ENCODE data around the gene POLR2A. TPM values are rescaled to one million over a fixed set of nuclear protein-coding genes. Genes with fewer than 3 reads are reported as not detected.
A peak's percentile ranks its signal among the peaks of the same experiment; 100 is the strongest.

Gene POLR2A
- polyA plus RNA-seq, 3 donors from 2014 or later = 16.0 to 67.8 (median 25.7) TPM

DNA sequence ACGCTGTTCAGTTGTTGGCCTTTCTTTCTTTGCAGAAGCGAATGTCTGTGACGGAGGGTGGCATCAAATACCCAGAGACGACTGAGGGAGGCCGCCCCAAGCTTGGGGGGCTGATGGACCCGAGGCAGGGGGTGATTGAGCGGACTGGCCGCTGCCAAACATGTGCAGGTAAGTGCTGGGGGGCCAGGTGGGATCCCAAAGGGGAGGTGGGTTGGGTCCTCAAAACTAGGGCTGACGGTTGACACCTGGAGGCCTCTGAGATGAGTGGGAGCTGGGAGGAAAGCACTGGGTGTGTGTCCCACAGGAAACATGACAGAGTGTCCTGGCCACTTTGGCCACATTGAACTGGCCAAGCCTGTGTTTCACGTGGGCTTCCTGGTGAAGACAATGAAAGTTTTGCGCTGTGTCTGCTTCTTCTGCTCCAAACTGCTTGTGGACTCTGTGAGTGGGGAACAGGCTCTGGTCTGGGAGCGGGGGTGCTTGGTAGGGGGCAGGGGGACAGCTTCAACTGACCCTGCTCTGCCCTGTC, 11.8 kb downstream of the POLR2A start:
- Mint-ChIP-seq H3K9me3 (no peaks in the 10 kb centered on the region), H3K36me3 (peaks cover 16 to 37% (median 28%) of the 10 kb centered on the region in 3 donors), H3K27me3 (ENCODE audit: low read depth in 3 of 3) (peaks cover under 1 to 14% (median 11%) of the 10 kb centered on the region in 3 donors), H3K4me3 (no peak overlapping the region), H3K4me1 (peaks cover 27 to 37% of the 10 kb centered on the region in 2 donors), H3K27ac (peak overlapping the region in 1 of 6 donors; percentile 32)
- no peak for DNase-seq

DNA sequence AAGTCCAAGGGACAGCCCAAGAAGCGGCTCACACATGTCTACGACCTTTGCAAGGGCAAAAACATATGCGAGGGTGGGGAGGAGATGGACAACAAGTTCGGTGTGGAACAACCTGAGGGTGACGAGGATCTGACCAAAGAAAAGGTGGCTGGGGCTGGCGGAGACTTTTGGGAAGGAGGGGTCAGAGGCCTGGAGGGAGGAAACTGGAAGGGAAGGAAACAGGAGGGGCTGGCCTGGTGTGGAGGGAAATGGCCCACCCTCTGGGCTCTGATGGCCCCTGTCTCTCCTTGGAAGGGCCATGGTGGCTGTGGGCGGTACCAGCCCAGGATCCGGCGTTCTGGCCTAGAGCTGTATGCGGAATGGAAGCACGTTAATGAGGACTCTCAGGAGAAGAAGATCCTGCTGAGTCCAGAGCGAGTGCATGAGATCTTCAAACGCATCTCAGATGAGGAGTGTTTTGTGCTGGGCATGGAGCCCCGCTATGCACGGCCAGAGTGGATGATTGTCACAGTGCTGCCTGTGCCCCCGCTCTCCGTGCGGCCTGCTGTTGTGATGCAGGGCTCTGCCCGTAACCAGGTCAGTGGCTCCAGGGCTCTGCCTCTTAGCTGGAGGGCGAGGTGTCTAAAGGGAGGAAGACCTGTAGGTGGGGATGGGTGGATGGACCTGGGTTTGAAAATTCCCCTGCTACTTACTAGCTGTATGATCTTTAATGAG, 12.5 kb downstream of the POLR2A start:
- Mint-ChIP-seq H3K9me3 (no peaks in the 10 kb centered on the region), H3K4me3 (peak overlapping the region in 1 of 5 donors; percentile 30), H3K36me3 (peaks cover 22 to 43% (median 34%) of the 10 kb centered on the region in 3 donors), H3K4me1 (peaks cover 24 to 33% of the 10 kb centered on the region in 2 donors), H3K27me3 (ENCODE audit: low read depth in 3 of 3) (peaks cover 5 to 20% (median 11%) of the 10 kb centered on the region in 3 donors), H3K27ac (peak overlapping the region in 2 of 6 donors; percentile 24 to 50)
- no peak for DNase-seq

DNA sequence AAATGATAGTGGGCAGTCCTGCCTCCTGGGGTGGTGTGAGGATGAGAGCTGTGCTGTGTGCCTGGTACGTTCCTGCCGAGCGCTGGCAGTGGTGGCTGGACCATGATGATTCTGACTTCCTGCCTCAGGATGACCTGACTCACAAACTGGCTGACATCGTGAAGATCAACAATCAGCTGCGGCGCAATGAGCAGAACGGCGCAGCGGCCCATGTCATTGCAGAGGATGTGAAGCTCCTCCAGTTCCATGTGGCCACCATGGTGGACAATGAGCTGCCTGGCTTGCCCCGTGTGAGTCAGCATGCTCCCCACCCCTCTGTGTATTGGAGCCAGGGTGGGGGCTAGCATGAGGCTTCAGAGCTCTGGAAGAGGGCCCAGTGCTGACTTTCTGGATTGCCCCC, 13.1 kb downstream of the POLR2A start:
- peaks cover 6 to 20% (median 11%) of the 10 kb centered on the region in 3 donors for H3K27me3 Mint-ChIP-seq (ENCODE audit: low read depth in 3 of 3)
- peak overlapping the region in 1 of 5 donors; percentile 30 for H3K4me3 Mint-ChIP-seq
- DNase-seq = no peak
- H3K4me1 Mint-ChIP-seq = peaks cover 20 to 27% of the 10 kb centered on the region in 2 donors
- H3K27ac Mint-ChIP-seq = no peak overlapping the region
- peaks cover 24 to 46% (median 36%) of the 10 kb centered on the region in 3 donors for H3K36me3 Mint-ChIP-seq
- H3K9me3 Mint-ChIP-seq = no peaks in the 10 kb centered on the region

DNA sequence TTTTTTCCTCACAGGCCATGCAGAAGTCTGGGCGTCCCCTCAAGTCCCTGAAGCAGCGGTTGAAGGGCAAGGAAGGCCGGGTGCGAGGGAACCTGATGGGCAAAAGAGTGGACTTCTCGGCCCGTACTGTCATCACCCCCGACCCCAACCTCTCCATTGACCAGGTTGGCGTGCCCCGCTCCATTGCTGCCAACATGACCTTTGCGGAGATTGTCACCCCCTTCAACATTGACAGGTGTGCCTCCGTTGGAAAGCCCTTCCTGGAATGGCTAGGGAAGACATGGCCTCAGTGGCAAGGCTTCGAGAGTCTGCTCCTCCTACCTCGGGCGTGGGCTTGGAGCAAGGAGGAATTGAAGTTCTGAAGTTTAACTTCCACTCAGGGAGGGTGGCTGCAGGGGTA, 13.5 kb downstream of the POLR2A start:
- Mint-ChIP-seq H3K36me3 (peaks cover 24 to 50% (median 36%) of the 10 kb centered on the region in 3 donors), H3K4me3 (no peak overlapping the region), H3K4me1 (peaks cover 18 to 25% of the 10 kb centered on the region in 2 donors), H3K9me3 (no peaks in the 10 kb centered on the region), H3K27me3 (ENCODE audit: low read depth in 3 of 3) (peaks cover 6 to 22% (median 11%) of the 10 kb centered on the region in 3 donors), H3K27ac (no peak overlapping the region)
- DNase-seq = no peak

DNA sequence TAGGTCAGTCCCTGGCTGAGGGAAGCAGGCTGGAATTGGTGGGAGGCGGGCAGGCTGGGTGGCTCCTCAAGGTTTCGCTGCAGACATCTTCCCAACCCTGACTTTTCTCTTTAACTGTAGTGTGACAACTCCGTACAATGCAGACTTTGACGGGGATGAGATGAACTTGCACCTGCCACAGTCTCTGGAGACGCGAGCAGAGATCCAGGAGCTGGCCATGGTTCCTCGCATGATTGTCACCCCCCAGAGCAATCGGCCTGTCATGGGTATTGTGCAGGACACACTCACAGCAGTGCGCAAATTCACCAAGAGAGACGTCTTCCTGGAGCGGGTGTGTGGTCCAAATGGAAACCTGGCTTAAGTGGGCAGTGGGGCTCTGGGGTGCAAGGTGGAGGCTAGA, 15.0 kb downstream of the POLR2A start:
- Mint-ChIP-seq H3K9me3 (no peaks in the 10 kb centered on the region), H3K36me3 (peaks cover 32 to 55% (median 42%) of the 10 kb centered on the region in 3 donors), H3K27me3 (ENCODE audit: low read depth in 3 of 3) (peaks cover 8 to 19% (median 11%) of the 10 kb centered on the region in 3 donors), H3K4me3 (peak overlapping the region in 1 of 5 donors; percentile 50), H3K27ac (peak overlapping the region in 1 of 6 donors; percentile 86), H3K4me1 (peaks cover 4 to 10% of the 10 kb centered on the region in 2 donors)
- DNase-seq = no peak

DNA sequence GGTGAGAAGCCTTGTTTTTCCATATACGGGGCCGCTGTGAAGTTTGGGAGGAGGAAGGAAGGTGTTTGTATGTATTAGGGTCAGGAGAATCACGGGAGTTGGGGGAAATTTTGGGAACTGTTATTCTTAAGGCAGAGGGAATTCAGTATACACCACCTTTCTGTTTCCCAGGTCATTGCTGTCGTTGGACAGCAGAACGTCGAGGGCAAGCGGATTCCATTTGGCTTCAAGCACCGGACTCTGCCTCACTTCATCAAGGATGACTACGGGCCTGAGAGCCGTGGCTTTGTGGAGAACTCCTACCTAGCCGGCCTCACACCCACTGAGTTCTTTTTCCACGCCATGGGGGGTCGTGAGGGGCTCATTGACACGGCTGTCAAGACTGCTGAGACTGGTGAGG, 17.6 kb downstream of the POLR2A start:
- no peaks in the 10 kb centered on the region for H3K9me3 Mint-ChIP-seq
- H3K4me3 Mint-ChIP-seq = no peak overlapping the region
- H3K36me3 Mint-ChIP-seq = peaks cover 32 to 58% (median 40%) of the 10 kb centered on the region in 3 donors
- H3K27me3 Mint-ChIP-seq (ENCODE audit: low read depth in 3 of 3) = peaks cover 9 to 16% (median 11%) of the 10 kb centered on the region in 3 donors
- peaks cover 0 to 2% of the 10 kb centered on the region in 2 donors for H3K4me1 Mint-ChIP-seq
- no peak for DNase-seq
- no peak overlapping the region for H3K27ac Mint-ChIP-seq

DNA sequence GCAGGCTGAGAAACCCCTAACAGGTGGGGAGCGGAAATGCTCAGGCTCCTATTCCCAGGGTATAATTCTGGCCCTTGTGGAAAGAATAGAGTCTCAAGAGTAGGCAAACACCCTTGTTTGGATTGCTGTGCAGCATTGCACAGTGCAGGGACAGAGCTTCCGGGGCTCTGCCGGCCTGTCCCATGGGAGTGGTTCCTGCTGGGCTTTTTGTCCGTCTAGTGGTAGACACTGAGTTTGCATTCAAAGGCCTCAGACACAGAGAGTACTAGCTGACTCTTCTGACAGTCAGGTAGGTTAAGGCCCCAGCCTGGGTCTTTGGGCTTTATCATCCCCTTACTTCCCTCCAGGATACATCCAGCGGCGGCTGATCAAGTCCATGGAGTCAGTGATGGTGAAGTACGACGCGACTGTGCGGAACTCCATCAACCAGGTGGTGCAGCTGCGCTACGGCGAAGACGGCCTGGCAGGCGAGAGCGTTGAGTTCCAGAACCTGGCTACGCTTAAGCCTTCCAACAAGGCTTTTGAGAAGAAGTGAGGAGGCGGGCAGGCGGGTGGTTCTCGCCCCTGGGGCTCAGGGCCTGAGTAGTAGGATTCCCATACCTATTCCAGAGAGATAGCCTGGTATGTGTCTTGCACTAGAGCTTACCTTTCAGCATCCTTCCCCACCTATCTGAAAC, 18.1 kb downstream of the POLR2A start:
- Mint-ChIP-seq H3K9me3 (no peaks in the 10 kb centered on the region), H3K27ac (no peak overlapping the region), H3K27me3 (ENCODE audit: low read depth in 3 of 3) (peaks cover 12 to 14% (median 12%) of the 10 kb centered on the region in 3 donors), H3K4me1 (peaks cover 0 to 2% of the 10 kb centered on the region in 2 donors), H3K36me3 (peaks cover 32 to 52% (median 35%) of the 10 kb centered on the region in 3 donors), H3K4me3 (no peak overlapping the region)
- no peak for DNase-seq

DNA sequence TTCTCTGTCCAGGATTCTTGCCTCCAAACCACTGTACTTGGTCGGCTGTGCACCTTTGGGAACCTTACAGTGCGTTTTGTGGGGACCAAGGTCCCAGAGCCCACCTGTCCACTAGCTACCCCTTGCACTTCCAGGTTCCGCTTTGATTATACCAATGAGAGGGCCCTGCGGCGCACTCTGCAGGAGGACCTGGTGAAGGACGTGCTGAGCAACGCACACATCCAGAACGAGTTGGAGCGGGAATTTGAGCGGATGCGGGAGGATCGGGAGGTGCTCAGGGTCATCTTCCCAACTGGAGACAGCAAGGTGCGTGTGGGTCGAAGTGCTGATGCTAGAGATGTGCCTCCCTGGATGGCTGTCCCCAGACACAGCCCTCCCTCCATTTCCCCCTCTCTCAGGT, 18.8 kb downstream of the POLR2A start:
- H3K4me3 Mint-ChIP-seq = no peak overlapping the region
- H3K4me1 Mint-ChIP-seq = peaks cover 0 to 2% of the 10 kb centered on the region in 2 donors
- H3K9me3 Mint-ChIP-seq = no peaks in the 10 kb centered on the region
- no peak for DNase-seq
- H3K27me3 Mint-ChIP-seq (ENCODE audit: low read depth in 3 of 3) = peaks cover 9 to 14% (median 12%) of the 10 kb centered on the region in 3 donors
- H3K36me3 Mint-ChIP-seq = peaks cover 32 to 53% (median 36%) of the 10 kb centered on the region in 3 donors
- no peak overlapping the region for H3K27ac Mint-ChIP-seq

DNA sequence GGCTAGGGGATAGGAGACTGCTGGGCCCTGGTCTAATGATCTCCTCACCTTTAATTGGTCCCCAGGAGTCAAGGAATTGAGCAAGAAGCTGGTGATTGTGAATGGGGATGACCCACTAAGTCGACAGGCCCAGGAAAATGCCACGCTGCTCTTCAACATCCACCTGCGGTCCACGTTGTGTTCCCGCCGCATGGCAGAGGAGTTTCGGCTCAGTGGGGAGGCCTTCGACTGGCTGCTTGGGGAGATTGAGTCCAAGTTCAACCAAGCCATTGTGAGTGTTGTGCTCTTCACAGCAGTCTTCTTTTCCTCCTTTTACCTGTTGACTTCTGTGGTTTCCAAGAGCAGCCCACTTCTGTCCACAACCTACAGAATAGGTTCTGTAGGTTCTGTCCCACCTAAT, 19.4 kb downstream of the POLR2A start:
- Mint-ChIP-seq H3K27me3 (ENCODE audit: low read depth in 3 of 3) (peaks cover 9 to 14% (median 12%) of the 10 kb centered on the region in 3 donors), H3K4me3 (no peak overlapping the region), H3K27ac (peak overlapping the region in 2 of 6 donors; percentile 29 to 32), H3K4me1 (peaks cover 0 to 2% of the 10 kb centered on the region in 2 donors), H3K36me3 (peaks cover 32 to 58% (median 37%) of the 10 kb centered on the region in 3 donors), H3K9me3 (no peaks in the 10 kb centered on the region)
- no peak for DNase-seq

DNA sequence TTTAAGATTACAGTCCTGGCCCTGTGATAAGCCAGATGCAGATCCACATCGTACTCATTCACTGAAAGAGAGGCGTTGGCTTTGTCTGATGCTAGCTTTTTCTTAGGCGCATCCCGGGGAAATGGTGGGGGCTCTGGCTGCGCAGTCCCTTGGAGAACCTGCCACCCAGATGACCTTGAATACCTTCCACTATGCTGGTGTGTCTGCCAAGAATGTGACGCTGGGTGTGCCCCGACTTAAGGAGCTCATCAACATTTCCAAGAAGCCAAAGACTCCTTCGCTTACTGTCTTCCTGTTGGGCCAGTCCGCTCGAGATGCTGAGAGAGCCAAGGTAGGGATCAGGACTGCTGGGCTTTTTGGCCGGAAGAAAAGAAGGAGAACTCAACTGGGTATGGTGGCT, 24.0 kb downstream of the POLR2A start:
- no peak overlapping the region for H3K4me3 Mint-ChIP-seq
- DNase-seq = no peak
- no peak overlapping the region for H3K27ac Mint-ChIP-seq
- H3K36me3 Mint-ChIP-seq = peaks cover 30 to 54% (median 31%) of the 10 kb centered on the region in 3 donors
- no peaks in the 10 kb centered on the region for H3K9me3 Mint-ChIP-seq
- H3K27me3 Mint-ChIP-seq (ENCODE audit: low read depth in 3 of 3) = peaks cover 8 to 15% (median 14%) of the 10 kb centered on the region in 3 donors
- no peaks in the 10 kb centered on the region for H3K4me1 Mint-ChIP-seq

DNA sequence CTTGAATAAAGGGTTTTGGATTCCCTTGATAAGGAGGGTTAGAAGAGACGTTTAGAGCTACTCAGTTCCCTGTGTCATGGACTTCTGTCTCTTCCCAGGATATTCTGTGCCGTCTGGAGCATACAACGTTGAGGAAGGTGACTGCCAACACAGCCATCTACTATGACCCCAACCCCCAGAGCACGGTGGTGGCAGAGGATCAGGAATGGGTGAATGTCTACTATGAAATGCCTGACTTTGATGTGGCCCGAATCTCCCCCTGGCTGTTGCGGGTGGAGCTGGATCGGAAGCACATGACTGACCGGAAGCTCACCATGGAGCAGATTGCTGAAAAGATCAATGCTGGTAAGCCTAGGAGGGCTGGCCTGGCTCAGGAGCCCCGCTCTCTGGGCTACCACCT, 24.7 kb downstream of the POLR2A start:
- Mint-ChIP-seq H3K4me1 (no peaks in the 10 kb centered on the region), H3K27me3 (ENCODE audit: low read depth in 3 of 3) (peaks cover 8 to 14% (median 14%) of the 10 kb centered on the region in 3 donors), H3K4me3 (no peak overlapping the region), H3K36me3 (peaks cover 25 to 55% (median 27%) of the 10 kb centered on the region in 3 donors), H3K9me3 (no peaks in the 10 kb centered on the region), H3K27ac (peak overlapping the region in 1 of 6 donors; percentile 16)
- no peak for DNase-seq

DNA sequence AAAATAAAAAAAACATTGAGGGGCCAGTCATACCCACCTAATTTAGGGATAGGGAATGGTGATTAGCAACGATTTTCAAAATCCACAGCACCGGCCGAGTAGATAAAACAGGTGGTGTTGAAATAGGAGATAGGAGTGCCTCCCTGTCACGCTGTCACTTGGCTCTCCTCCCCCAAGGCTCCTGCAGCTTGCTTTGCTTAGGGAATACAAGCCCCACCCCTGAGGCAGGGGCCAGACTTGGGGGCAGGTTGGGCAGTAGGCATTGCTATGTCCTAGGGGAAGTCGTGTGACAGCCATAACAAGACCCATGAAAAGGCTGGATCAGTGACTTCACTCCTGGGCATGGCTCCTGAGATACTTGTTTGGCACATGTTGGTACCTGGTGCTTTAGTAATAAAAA, 25.8 kb downstream of the POLR2A start:
- Mint-ChIP-seq H3K4me3 (no peak overlapping the region), H3K27ac (no peak overlapping the region)

DNA sequence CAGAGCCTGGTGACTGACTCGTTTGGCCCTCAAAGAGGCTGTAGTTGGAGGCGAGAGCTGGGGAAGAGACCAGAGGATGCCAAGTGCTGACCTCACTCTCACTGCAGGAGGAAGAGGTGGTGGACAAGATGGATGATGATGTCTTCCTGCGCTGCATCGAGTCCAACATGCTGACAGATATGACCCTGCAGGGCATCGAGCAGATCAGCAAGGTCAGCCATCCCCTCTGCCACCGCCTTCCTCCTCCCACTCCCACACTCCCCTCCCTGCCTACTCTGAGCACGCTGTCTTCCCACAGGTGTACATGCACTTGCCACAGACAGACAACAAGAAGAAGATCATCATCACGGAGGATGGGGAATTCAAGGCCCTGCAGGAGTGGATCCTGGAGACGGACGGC, 26.9 kb downstream of the POLR2A start:
- no peaks in the 10 kb centered on the region for H3K4me1 Mint-ChIP-seq
- H3K27ac Mint-ChIP-seq = peak overlapping the region in 2 of 6 donors; percentile 27 to 74
- peaks cover 18 to 47% (median 21%) of the 10 kb centered on the region in 3 donors for H3K36me3 Mint-ChIP-seq
- no peak for DNase-seq
- peaks cover 8 to 15% (median 14%) of the 10 kb centered on the region in 3 donors for H3K27me3 Mint-ChIP-seq (ENCODE audit: low read depth in 3 of 3)
- no peak overlapping the region for H3K4me3 Mint-ChIP-seq
- H3K9me3 Mint-ChIP-seq = no peaks in the 10 kb centered on the region

More for the DNA sequence above, 25.8 kb downstream of the POLR2A start:
- peaks cover 8 to 14% (median 14%) of the 10 kb centered on the region in 3 donors for H3K27me3 Mint-ChIP-seq (ENCODE audit: low read depth in 3 of 3)
- peaks cover 22 to 54% (median 24%) of the 10 kb centered on the region in 3 donors for H3K36me3 Mint-ChIP-seq
- no peak for DNase-seq
- H3K9me3 Mint-ChIP-seq = no peaks in the 10 kb centered on the region
- H3K4me1 Mint-ChIP-seq = no peaks in the 10 kb centered on the region

DNA sequence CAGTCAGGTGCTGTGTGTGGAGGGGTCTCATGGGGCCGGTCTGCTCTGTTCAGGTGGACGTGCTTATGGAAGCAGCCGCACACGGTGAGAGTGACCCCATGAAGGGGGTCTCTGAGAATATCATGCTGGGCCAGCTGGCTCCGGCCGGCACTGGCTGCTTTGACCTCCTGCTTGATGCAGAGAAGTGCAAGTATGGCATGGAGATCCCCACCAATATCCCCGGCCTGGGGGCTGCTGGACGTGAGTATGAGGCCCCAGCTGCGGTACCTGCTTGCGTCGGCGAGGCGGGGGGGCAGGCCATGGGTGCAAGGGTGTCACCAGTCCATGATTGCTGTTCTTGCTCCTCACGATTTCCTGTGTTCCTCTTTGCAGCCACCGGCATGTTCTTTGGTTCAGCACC, 27.9 kb downstream of the POLR2A start:
- DNase-seq = no peak
- H3K27me3 Mint-ChIP-seq (ENCODE audit: low read depth in 3 of 3) = peaks cover 5 to 12% (median 10%) of the 10 kb centered on the region in 3 donors
- no peaks in the 10 kb centered on the region for H3K4me1 Mint-ChIP-seq
- H3K4me3 Mint-ChIP-seq = no peak overlapping the region
- H3K9me3 Mint-ChIP-seq = no peaks in the 10 kb centered on the region
- no peak overlapping the region for H3K27ac Mint-ChIP-seq
- peaks cover 18 to 41% (median 21%) of the 10 kb centered on the region in 3 donors for H3K36me3 Mint-ChIP-seq
